ENCODE measurements around the gene OVOL2.

- TF ChIP-seq, protein P1, sequence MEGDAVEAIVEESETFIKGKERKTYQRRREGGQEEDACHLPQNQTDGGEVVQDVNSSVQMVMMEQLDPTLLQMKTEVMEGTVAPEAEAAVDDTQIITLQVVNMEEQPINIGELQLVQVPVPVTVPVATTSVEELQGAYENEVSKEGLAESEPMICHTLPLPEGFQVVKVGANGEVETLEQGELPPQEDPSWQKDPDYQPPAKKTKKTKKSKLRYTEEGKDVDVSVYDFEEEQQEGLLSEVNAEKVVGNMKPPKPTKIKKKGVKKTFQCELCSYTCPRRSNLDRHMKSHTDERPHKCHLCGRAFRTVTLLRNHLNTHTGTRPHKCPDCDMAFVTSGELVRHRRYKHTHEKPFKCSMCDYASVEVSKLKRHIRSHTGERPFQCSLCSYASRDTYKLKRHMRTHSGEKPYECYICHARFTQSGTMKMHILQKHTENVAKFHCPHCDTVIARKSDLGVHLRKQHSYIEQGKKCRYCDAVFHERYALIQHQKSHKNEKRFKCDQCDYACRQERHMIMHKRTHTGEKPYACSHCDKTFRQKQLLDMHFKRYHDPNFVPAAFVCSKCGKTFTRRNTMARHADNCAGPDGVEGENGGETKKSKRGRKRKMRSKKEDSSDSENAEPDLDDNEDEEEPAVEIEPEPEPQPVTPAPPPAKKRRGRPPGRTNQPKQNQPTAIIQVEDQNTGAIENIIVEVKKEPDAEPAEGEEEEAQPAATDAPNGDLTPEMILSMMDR (IDR thresholded peaks at IDR 0.05) = no peak
- TF ChIP-seq POLR2A (IDR thresholded peaks at IDR 0.05) (no peak), POLR2AphosphoS5 (IDR thresholded peaks at IDR 0.05) (no peak), EP300 (IDR thresholded peaks at IDR 0.05; ENCODE audit: low read depth) (no peak)
Measured at GRCh38 chr20:18090477-18090876, 32.8 kb upstream of the OVOL2 start.

Measured in transverse colon (tissue), 4 donors.